ENCODE results near the gene MYO1C.
A peak's percentile ranks its signal among the peaks of the same experiment; 100 is the strongest.

The MYO1C gene

DNA sequence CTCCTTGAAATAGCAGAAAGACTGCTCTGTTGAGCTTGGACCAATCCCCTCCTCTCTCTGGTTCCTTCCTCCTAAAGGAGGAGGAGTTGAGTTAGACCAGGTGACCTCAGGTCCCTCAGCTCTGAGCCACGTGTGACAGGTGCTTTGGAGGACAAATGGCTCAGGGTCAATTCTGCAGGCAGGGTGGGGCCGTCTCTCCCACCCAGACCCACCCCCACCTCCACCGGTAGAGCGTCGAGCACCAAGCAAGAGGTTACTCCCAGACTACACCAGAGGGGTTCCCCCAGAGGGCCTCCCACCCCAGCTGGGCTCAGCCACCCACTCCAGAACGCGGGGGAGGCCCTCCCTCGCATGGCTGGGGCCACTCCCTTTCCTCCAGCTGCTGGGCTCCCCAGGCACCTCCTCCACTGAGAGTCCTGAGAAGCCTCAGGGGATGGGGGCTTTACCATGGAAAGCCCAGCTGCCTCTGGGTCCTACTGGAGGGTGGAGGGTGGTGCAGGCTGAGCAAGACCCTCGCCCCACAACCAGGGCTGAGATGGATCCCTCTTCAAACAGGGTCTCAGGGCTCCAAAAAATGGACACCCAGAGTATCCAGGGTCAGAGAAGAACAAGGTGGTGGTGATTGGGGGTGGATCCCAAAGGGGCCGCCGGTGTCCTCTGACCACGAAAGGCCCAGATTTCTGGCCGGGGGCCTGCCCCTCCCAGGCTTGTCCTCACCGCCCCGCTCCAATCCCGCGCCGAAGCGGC, 7.6 kb downstream of the MYO1C start:
- peak; percentile 62 for DNase-seq (ENCODE audit: low read depth)

- DNase-seq (ENCODE audit: low read depth): no peak
These were observed 8.4 kb downstream of the MYO1C start for GRCh38 chr17:1484060-1484535.

DNA sequence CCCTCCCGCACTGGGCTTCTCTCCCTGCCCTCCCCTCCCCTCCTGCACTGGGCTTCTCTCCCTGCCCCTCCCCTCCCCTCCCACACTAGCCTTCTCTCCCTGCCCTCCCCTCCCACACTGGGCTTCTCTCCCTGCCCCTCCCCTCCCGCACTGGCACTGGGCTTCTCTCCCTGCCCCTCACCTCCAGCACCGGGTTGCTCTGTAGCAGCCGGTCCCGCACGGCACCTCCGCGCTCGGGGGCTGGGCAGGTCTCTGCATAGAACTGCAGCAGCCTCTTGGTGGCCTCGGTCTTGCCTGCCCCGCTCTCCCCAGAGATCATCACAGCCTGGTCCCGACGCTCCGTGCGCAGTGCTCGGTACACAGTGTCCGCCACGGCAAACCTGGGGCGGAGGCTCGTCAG, 9.8 kb downstream of the MYO1C start:
- peak; percentile 17 for DNase-seq (ENCODE audit: low read depth)

DNA sequence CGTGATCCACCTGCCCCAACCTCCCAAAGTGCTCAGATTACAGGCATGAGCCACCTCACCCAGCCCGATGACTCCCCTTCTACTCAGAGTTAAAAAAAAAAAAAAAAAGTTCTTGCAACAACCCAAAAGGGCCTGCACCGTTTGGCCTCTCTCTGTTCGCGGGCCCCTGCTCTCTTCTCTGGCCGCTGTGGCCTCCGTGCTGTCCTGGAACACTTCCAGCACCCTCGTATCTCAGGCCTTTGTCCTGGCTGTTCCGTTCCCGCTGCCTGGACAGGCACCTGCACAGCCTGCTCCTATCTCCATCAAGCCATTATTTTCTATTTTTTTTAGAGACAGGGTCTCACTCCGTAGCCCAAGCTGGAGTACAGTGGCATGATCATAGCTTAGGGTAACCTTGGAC, 10.8 kb downstream of the MYO1C start:
- DNase-seq (ENCODE audit: low read depth): no peak

DNA sequence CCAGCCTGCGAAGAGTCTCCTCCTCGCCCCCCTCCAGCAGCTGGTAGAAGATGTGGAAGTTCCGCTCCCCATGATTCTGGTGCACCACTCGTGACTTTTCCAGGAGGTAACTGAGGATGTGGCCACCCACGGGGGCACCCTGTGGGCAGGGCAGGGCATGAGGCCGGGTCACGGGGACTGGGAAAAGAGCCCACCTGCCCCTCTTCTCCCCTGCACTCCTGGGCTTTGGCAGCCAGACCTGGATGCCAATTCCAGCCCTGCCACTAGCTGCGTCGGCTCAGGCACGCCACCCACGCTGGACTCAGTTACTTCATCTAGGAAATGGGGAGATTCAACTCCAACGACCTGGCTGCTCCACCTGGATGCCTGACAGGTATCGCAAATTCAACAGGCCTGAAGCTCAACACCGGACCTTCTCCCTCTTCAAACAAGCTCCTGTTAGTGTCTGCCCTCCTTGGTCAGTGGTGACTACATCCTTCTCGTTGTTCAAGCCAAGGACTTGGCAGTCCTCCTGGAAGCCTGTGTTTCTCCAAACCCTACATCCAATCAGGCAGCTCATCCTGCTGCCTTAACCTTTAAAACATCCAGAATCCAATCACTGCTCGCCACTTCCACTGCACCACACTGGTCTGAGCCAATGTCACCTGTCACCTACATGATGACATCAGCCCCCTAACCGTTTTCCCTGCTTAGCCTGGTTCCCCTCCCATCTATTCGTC, 11.6 kb downstream of the MYO1C start:
- peak; percentile 37 for DNase-seq (ENCODE audit: low read depth)

GRCh38 chr17:1478418-1478817, 14.1 kb downstream of the MYO1C start:
- no peak for DNase-seq (ENCODE audit: low read depth)

DNA sequence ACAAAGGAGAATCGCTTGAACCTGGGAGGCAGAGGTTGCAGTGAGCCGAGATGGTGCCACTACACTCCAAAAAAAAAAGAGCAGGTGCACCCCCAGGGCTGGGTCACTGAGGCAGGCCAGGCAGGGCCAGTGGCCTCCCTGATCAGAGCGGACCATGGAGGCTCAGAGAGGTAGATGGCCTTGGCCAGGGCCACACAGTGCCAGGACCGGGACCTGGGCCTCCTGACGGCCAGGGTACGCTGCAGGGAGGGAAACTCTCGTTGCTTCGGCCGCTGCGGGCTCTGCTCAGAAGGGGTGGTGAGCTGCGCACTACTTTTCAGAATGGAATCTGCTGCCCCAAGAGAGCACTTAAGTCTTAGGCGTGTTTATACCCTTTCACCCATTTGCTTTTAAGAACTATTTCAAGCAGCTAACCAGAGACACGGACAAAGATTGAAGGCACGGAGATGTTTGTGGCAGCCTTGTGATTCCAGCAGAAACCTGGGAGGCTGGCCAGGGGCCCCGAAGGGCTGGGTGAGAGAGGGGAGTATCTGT, 17.1 kb downstream of the MYO1C start:
- DNase-seq (ENCODE audit: low read depth): no peak

GRCh38 chr17:1474402-1475189, 17.9 kb downstream of the MYO1C start:
- no peak for DNase-seq (ENCODE audit: low read depth)

DNA sequence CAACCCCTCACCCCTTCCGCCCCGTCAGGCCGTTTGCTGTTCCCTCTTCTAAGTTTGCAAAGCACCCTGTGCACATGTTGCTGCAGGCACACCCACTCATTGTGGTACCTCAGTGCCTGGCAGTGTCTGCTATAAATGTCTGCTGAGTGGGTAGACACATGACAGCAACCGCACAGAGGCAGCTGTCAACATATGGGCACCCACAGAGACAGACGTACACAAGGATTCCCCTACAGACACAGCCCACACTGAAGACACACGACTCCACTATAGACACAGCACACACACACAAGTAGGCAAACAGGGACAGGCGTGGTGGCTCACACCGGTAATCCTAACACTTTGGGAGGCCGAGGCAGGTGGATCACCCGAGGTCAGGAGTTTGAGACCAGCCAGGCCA, 18.6 kb downstream of the MYO1C start:
- no peak for DNase-seq (ENCODE audit: low read depth)

GRCh38 chr17:1473170-1473569, 19.3 kb downstream of the MYO1C start:
- no peak for DNase-seq (ENCODE audit: low read depth)

DNA sequence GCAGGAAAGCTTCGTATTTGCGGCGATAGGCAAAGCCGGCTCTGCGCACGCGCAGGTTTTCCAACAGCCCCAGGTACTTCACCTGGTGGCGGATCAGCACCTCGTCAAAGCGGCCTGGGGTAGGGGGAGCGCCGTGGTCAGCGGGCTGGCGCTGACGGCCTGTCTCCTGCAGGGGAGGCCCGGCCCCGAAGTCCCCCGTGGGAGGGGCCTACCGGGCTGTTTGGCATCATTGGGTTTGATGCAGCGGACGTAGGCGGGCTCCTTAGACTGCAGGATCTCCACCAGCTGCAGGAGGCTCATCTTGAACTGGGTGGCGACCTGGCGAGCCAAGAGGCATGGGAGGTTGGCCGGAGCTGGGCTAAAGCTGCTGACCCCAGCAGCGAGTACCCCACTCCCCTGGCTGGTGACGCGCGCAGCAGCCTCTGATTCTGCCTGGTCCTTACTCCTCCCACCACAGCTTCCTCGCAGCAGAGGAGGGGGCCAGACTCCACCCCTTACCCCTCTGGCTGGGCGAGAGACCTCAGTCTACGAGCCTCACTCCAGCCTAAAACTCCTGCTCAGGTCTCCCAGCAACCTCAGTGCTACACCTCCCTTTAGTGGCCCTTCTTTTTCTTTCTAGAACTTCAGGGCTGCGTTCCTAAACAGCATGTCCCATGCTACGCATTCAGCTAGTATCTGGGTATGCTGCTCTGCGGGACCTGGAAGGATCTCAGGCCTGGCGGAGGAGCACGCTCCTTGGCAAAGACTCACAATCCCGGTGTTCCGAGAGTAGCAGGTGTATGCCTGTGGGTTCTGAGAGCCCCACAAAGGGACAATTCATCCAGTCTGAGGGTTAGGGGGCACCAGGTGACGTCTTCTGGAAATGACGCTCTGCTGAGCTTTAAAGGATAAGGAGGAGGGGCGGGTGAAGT, 20.3 kb downstream of the MYO1C start:
- no peak for DNase-seq (ENCODE audit: low read depth)

- DNase-seq (ENCODE audit: low read depth): no peak
These were observed 21.0 kb downstream of the MYO1C start for GRCh38 chr17:1471490-1471889.

GRCh38 chr17:1470755-1471462, 21.6 kb downstream of the MYO1C start:
- no peak for DNase-seq (ENCODE audit: low read depth)

GRCh38 chr17:1470071-1470754, 22.3 kb downstream of the MYO1C start:
- DNase-seq (ENCODE audit: low read depth): no peak

DNA sequence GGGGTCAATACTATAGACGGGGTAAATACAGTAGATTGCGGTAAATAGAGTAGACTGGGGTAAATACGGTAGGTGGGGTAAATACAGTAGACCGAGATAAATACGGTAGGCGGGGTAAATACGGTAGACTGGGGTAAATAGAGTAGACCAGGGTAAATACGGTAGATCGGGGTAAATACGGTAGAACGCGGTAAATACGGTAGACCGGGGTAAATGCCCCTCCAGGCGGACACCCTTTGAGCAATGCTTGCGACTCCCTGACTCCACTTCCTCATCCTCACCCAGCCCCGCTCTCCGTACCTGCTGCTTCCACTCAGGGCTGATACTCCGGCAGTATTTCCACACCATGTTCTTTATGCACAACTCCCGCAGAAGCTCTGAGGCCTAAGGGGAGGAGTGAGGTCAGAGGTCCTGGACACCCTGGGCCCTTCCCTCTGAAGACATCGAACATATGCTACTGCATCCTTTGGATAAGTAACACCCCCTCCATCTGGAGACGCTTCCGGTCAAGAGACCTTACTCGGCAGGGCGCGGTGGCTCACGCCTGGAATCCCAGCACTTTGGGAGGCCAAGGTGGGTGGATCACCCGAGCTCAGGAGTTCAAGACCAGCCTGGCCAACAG, 23.1 kb downstream of the MYO1C start:
- DNase-seq (ENCODE audit: low read depth): no peak

DNA sequence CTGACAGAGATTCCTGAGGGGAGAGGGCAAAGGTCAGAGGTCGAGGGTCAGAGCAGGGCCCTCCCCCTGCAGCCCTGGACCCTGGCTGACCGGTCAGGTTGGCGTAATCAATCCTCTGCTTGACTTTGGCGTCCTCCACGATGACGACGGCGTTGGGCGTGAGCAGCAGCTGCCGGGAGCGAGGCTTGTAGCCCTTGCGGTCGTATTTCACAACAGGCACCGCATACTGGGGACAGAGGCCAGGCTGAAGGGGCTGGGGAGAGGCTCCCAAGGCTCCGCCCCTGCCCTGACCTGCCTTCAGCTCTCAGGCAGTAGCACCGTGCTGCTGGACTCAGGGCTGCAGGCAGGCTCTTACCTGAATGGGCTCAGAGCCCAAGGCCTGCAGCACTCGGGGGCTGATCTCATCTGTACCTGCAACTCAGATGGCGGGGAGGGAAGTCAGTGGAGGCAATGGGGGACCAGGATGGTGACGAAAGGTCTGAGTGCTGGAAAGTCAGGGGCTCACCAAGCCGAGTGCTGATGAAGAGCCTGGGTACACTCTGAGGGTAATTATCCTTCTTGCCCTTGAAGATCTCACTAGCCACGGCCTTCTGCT, 24.5 kb downstream of the MYO1C start:
- no peak for DNase-seq (ENCODE audit: low read depth)

- DNase-seq (ENCODE audit: low read depth): no peak
These were observed 25.2 kb downstream of the MYO1C start for GRCh38 chr17:1467258-1467657.

GRCh38 chr17:1464186-1464585, 28.3 kb downstream of the MYO1C start:
- DNase-seq (ENCODE audit: low read depth): no peak
